Measurements from ENCODE around the gene TRRAP.

The TRRAP gene

DNA sequence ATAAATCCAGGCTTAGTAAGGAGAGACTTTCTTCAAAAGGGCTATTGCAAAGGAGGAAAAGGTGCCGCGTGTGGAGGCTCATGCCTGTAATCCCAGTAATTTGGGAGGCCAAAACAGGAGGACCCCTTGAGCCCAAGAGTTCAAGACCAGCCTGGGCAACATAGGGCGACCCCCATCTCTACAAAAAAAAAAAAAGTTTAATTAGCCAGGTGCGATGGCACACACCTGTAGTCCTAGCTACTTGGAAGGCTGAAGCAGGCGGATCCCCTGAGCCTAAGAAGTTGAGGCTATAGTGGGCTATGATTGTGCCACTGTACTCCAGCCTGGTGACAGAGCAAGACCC, 40.7 kb upstream of the TRRAP start:
- Histone ChIP-seq H3K9ac (ENCODE audit: low read length) (no peak overlapping the region), H3K36me3 (replicated peaks; ENCODE audit: insufficient read depth, low read length) (no peaks in the 10 kb centered on the region), H3K4me2 (ENCODE audit: low read depth, low read length) (no peak overlapping the region), H3K79me2 (ENCODE audit: low read length) (no peaks in the 10 kb centered on the region), H3K9me2 (replicated peaks; ENCODE audit: insufficient read depth, low read length) (no peaks in the 10 kb centered on the region), H3F3A (ENCODE audit: insufficient read depth, low read length) (no peaks in the 10 kb centered on the region), H3K9me3 (replicated peaks; ENCODE audit: insufficient read depth, low read length) (no peaks in the 10 kb centered on the region), H3K27me3 (replicated peaks; ENCODE audit: insufficient read depth, low read length) (peaks cover 3% of the 10 kb centered on the region; the same call in 1 of the 2 replicates), H2AFZ (ENCODE audit: low read length) (no peak overlapping the region), H3K4me1 (ENCODE audit: low read length) (no peaks in the 10 kb centered on the region), H4K20me1 (ENCODE audit: insufficient read depth, low read length) (no peaks in the 10 kb centered on the region), H3K4me3 (ENCODE audit: low read length) (no peak overlapping the region), H3K27ac (ENCODE audit: low read length) (no peak overlapping the region)
- DNase-seq, result no peak
- TF ChIP-seq CTCF (IDR thresholded peaks at IDR 0.05; ENCODE audit: low read length), result no peak
- TF ChIP-seq EZH2 (optimal IDR thresholded peaks at IDR 0.05; ENCODE audit: low read depth, low read length), result no peak
- TF ChIP-seq EZH2phosphoT487 (IDR thresholded peaks at IDR 0.05; ENCODE audit: low read length), result no peak

GRCh38 chr7:98840096-98840495, 38.2 kb upstream of the TRRAP start:
- Histone ChIP-seq H3F3A (ENCODE audit: insufficient read depth, low read length) (no peaks in the 10 kb centered on the region), H3K9me3 (replicated peaks; ENCODE audit: insufficient read depth, low read length) (no peaks in the 10 kb centered on the region), H2AFZ (ENCODE audit: low read length) (no peak overlapping the region), H3K4me3 (ENCODE audit: low read length) (no peak overlapping the region), H3K27ac (ENCODE audit: low read length) (no peak overlapping the region), H3K9me2 (replicated peaks; ENCODE audit: insufficient read depth, low read length) (no peaks in the 10 kb centered on the region), H3K4me2 (ENCODE audit: low read depth, low read length) (no peak overlapping the region), H3K79me2 (ENCODE audit: low read length) (no peaks in the 10 kb centered on the region), H4K20me1 (ENCODE audit: insufficient read depth, low read length) (no peaks in the 10 kb centered on the region), H3K27me3 (replicated peaks; ENCODE audit: insufficient read depth, low read length) (peaks cover 3% of the 10 kb centered on the region; the same call in 1 of the 2 replicates), H3K9ac (ENCODE audit: low read length) (no peak overlapping the region), H3K36me3 (replicated peaks; ENCODE audit: insufficient read depth, low read length) (no peaks in the 10 kb centered on the region), H3K4me1 (ENCODE audit: low read length) (no peaks in the 10 kb centered on the region)
- DNase-seq, result no peak
- TF ChIP-seq CTCF (IDR thresholded peaks at IDR 0.05; ENCODE audit: low read length), result no peak
- TF ChIP-seq EZH2 (optimal IDR thresholded peaks at IDR 0.05; ENCODE audit: low read depth, low read length), result no peak
- no peak for TF ChIP-seq EZH2phosphoT487 (IDR thresholded peaks at IDR 0.05; ENCODE audit: low read length)

- Histone ChIP-seq H3K9ac (ENCODE audit: low read length) (no peak overlapping the region), H2AFZ (ENCODE audit: low read length) (no peak overlapping the region), H3K4me1 (ENCODE audit: low read length) (no peaks in the 10 kb centered on the region), H3K27me3 (replicated peaks; ENCODE audit: insufficient read depth, low read length) (peaks cover 3% of the 10 kb centered on the region; the same call in 1 of the 2 replicates), H3K36me3 (replicated peaks; ENCODE audit: insufficient read depth, low read length) (no peaks in the 10 kb centered on the region), H3K9me3 (replicated peaks; ENCODE audit: insufficient read depth, low read length) (no peaks in the 10 kb centered on the region), H3K27ac (ENCODE audit: low read length) (no peak overlapping the region), H3K4me2 (ENCODE audit: low read depth, low read length) (no peak overlapping the region), H4K20me1 (ENCODE audit: insufficient read depth, low read length) (no peaks in the 10 kb centered on the region), H3K79me2 (ENCODE audit: low read length) (no peaks in the 10 kb centered on the region), H3K9me2 (replicated peaks; ENCODE audit: insufficient read depth, low read length) (no peaks in the 10 kb centered on the region), H3F3A (ENCODE audit: insufficient read depth, low read length) (no peaks in the 10 kb centered on the region), H3K4me3 (ENCODE audit: low read length) (no peak overlapping the region)
- no peak for DNase-seq
- TF ChIP-seq CTCF (IDR thresholded peaks at IDR 0.05; ENCODE audit: low read length), result no peak
- TF ChIP-seq EZH2phosphoT487 (IDR thresholded peaks at IDR 0.05; ENCODE audit: low read length), result no peak
- no peak for TF ChIP-seq EZH2 (optimal IDR thresholded peaks at IDR 0.05; ENCODE audit: low read depth, low read length)
Measured at GRCh38 chr7:98840722-98841121, 37.6 kb upstream of the TRRAP start.

Measured in MM.1S (cell line).